HepG2 (cell line): ENCODE measurements around the gene PLSCR3. TPM values are rescaled to one million over a fixed set of nuclear protein-coding genes. Genes with fewer than 3 reads are reported as not detected.
A peak's percentile ranks its signal among the peaks of the same experiment; 100 is the strongest.

Experiments used
- ATAC-seq: fragments of 200-7000 bp; cut with Tn5 transposase; 3 replicates; pipeline ENCODE4 v1.9.1; 2020; ENCODE audit warnings: mild to moderate bottlenecking, moderate library complexity
- BruUV-seq: library from RNA; stranded (reverse); fragments of 400-500 nt; replicated peaks from 2 replicates; lab custom pipeline; 2021; lab: Mats Ljungman, UMichigan
- CTCF ChIA-PET: fragments of 300-600 bp; formaldehyde crosslinking; extraction: SDS; loops from one replicate; lab custom pipeline; 2021; ENCODE audit warnings: low total read pairs, inconsistent platforms, low intra/inter-chr PET ratio; lab: Yijun Ruan, JAX
- POLR2A ChIA-PET: fragments of 350-600 bp; sonication (Branson Sonifier 250); formaldehyde crosslinking; loops from one replicate; lab custom pipeline; 2020; ENCODE audit warnings: antibody characterized with exemption, inconsistent platforms; lab: Yijun Ruan, JAX
- DNase-seq: peaks from one replicate; pipeline ENCODE4 v3.0.0-alpha.2; 2015; ENCODE audit warnings: low spot score
- FAIRE-seq: peaks from 3 replicates; lab custom pipeline; 2011; peaks lifted over from hg19 to GRCh38; lab: Jason Lieb, UNC
- H2AFZ ChIP-seq: one replicate; pipeline ENCODE4 v1.6.1; 2011; ENCODE audit warnings: low read length, inconsistent platforms
- H3K27ac ChIP-seq: fragments of 300-600 bp; 3 replicates; pipeline ENCODE4 v1.8.0; 2011; ENCODE audit warnings: mixed run types, mild to moderate bottlenecking, mixed read lengths, low read length, inconsistent platforms; ENCODE audit not compliant: insufficient read depth; ENCODE audit errors: extremely low read length
- H3K27me3 ChIP-seq, 2 experiments: fragments of 200-600 bp in 1 of 2; 2 replicates in 1 of 2; 3 replicates in 1 of 2; pipeline versions ENCODE4 v1.6.0 to v1.8.0; 2011; ENCODE audit warnings: low read length in 2 of 2, mild to moderate bottlenecking in 2 of 2, moderate library complexity in 2 of 2, inconsistent platforms in 1 of 2; ENCODE audit not compliant: insufficient read depth in 2 of 2, control insufficient read depth in 1 of 2
- H3K36me3 ChIP-seq, 2 experiments: fragments of 200-600 bp in 1 of 2; replicated peaks in 1 of 2; 2 replicates in 1 of 2; 3 replicates in 1 of 2; pipeline versions ENCODE4 v1.5.1 to v1.8.0; 2011; ENCODE audit warnings: low read length in 2 of 2, inconsistent platforms in 1 of 2; ENCODE audit not compliant: insufficient read depth in 2 of 2, control insufficient read depth in 1 of 2
- H3K4me1 ChIP-seq: 2 replicates; pipeline ENCODE4 v1.5.1; 2012; ENCODE audit warnings: low read length, inconsistent platforms; ENCODE audit not compliant: insufficient read depth
- H3K4me2 ChIP-seq: 2 replicates; pipeline ENCODE4 v1.6.0; 2011; ENCODE audit warnings: low read depth, low read length, inconsistent platforms
- H3K4me3 ChIP-seq, 3 experiments: fragments of 200-600 bp in 1 of 3; sonication (generic), shearing (Covaris generic) in 1 of 3; replicated peaks in 1 of 3; 2 replicates each; pipeline ENCODE4 v1.5.1; 2011 to 2016; ENCODE audit warnings: low read length in 3 of 3, inconsistent platforms in 2 of 3, low read depth in 2 of 3, mild to moderate bottlenecking in 2 of 3, control low read depth in 1 of 3, mixed read lengths in 1 of 3; ENCODE audit not compliant: insufficient read depth in 1 of 3
- H3K79me2 ChIP-seq: one replicate; pipeline ENCODE4 v1.6.1; 2011; ENCODE audit warnings: low read length, inconsistent platforms; ENCODE audit not compliant: insufficient read depth
- H3K9ac ChIP-seq: 2 replicates; pipeline ENCODE4 v1.6.0; 2011; ENCODE audit warnings: mild to moderate bottlenecking, low read depth, low read length, inconsistent platforms; ENCODE audit not compliant: insufficient read depth
- H3K9me3 ChIP-seq: 2 replicates; pipeline ENCODE4 v1.5.1; 2012; ENCODE audit warnings: mild to moderate bottlenecking, low read length
- H4K20me1 ChIP-seq: 2 replicates; pipeline ENCODE4 v1.6.0; 2011; ENCODE audit warnings: inconsistent platforms, mild to moderate bottlenecking, low read length, moderate library complexity; ENCODE audit not compliant: insufficient read depth
- ELF3 ChIP-seq: IDR thresholded peaks from 2 replicates; pipeline ENCODE4 v1.6.1; 2016; ENCODE audit warnings: missing genetic modification reagents, missing compliant biosample characterization
- KDM5B ChIP-seq: sonication (generic); formaldehyde crosslinking; IDR thresholded peaks from 2 replicates; pipeline ENCODE4 v1.4.0; 2020; ENCODE audit warnings: missing genetic modification reagents, mild to moderate bottlenecking, borderline replicate concordance
- NR1H2 ChIP-seq: sonication (generic); formaldehyde crosslinking; IDR thresholded peaks from 2 replicates; pipeline ENCODE4 v1.8.1; 2022; ENCODE audit warnings: low read depth, missing genetic modification reagents, borderline replicate concordance
- RARG ChIP-seq: sonication (generic); formaldehyde crosslinking; IDR thresholded peaks from 2 replicates; pipeline ENCODE4 v1.4.0; 2020; ENCODE audit warnings: low read depth, mild to moderate bottlenecking, missing genetic modification reagents
- YEATS4 ChIP-seq: sonication (generic); formaldehyde crosslinking; IDR thresholded peaks from 2 replicates; pipeline ENCODE4 v1.4.0; 2020; ENCODE audit warnings: missing genetic modification reagents, borderline replicate concordance
- ZC3H4 ChIP-seq: sonication (generic); formaldehyde crosslinking; IDR thresholded peaks from 2 replicates; pipeline ENCODE4 v1.4.0; 2020; ENCODE audit warnings: missing genetic modification reagents, borderline replicate concordance
- WGBS: methylation state at CpG from one replicate; pipeline ENCODE4 v1.1.6; 2017; ENCODE audit warnings: low lambda C conversion rate; 5-methylcytosine and 5-hydroxymethylcytosine counted together
- in situ Hi-C: cut with HindIII; loops from 2 replicates; pipeline ENCODE4 v1.10.0; 2017; ENCODE audit warnings: low pct_unique_long_range_greater_than_20kb; ENCODE audit not compliant: extremely low pct_ligation_motif_present
- intact Hi-C: fragments of 100-400 bp; cut with micrococcal nuclease; formaldehyde crosslinking; loops from one replicate; pipeline ENCODE4 v1.10.0; 2022; ENCODE audit not compliant: unreplicated experiment
- polyA plus RNA-seq, 8 experiments: library from polyadenylated mRNA; depleted of rRNA in 3 of 8; stranded (reverse) in 7 of 8; unstranded in 1 of 8; fragments of >200 nt; fragmentation: Illumina TruSeq in 4 of 8; extraction: Trizol in 4 of 8; gene quantifications; 2 replicates each; pipeline versions ENCODE4 v1.2.1 to v1.2.3, GENCODE V29; 2011 to 2016; ENCODE audit warnings: low read depth in 4 of 8, missing spikeins in 1 of 8, mixed read lengths in 1 of 8; ENCODE audit not compliant: insufficient read depth in 1 of 8
- total RNA-seq, 5 experiments: library from RNA; depleted of rRNA; stranded (reverse); fragments of >200 nt; fragmentation: Illumina TruSeq; extraction: Trizol; gene quantifications; 2 replicates each; pipeline ENCODE4 v1.2.3, GENCODE V29; 2016; ENCODE audit warnings: low read depth in 1 of 5
- TF ChIP-seq, protein P1 (sequence below): sonication (generic); formaldehyde crosslinking; IDR thresholded peaks from 2 replicates; pipeline ENCODE4 v1.5.0; 2020; ENCODE audit warnings: mild to moderate bottlenecking, missing genetic modification reagents
- TF ChIP-seq, protein P2 (sequence below): sonication (generic); formaldehyde crosslinking; IDR thresholded peaks from 2 replicates; pipeline ENCODE4 v1.5.1; 2020; ENCODE audit warnings: mild to moderate bottlenecking, missing genetic modification reagents, moderate library complexity

PLSCR3 gene
- total and polyA plus RNA-seq, 2 of the 13 experiments (the other 11 are each of a cell fraction or from before 2014, with no cell fraction given): 5.6 to 6.2 TPM

DNA sequence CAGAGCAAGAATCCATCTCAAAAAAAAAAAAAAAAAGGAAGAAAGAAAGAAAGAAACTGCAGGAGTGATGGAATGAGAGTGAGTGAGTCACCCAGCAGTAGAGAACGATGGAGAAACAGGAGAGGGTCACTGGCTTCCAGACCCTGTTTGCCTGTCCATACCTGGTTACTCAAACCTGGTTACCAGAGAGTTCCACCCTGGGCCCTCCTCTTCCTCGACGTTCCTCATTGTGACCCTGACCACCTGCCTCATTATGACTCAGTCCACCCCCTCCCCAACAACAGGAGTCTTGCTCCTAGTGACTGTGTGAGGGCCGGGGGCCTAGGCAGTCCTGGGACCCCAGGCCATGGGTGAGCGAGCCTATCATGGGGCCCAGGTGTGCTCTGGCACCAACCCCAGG, 34.2 kb upstream of the PLSCR3 start, which contains the start of gene SPEM3 (continued):
- TF ChIP-seq NR1H2 (CRISPR knock-in tag) (no peak), RARG (CRISPR knock-in tag) (no peak), ELF3 (CRISPR knock-in tag) (no peak), ZC3H4 (CRISPR knock-in tag) (no peak), YEATS4 (CRISPR knock-in tag) (no peak)
- TF ChIP-seq, protein P1, sequence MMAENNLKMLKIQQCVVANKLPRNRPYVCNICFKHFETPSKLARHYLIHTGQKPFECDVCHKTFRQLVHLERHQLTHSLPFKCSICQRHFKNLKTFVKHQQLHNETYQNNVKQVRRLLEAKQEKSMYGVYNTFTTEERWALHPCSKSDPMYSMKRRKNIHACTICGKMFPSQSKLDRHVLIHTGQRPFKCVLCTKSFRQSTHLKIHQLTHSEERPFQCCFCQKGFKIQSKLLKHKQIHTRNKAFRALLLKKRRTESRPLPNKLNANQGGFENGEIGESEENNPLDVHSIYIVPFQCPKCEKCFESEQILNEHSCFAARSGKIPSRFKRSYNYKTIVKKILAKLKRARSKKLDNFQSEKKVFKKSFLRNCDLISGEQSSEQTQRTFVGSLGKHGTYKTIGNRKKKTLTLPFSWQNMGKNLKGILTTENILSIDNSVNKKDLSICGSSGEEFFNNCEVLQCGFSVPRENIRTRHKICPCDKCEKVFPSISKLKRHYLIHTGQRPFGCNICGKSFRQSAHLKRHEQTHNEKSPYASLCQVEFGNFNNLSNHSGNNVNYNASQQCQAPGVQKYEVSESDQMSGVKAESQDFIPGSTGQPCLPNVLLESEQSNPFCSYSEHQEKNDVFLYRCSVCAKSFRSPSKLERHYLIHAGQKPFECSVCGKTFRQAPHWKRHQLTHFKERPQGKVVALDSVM (CRISPR knock-in tag): no peak
- TF ChIP-seq, all 625 proteins: peak for 0

DNA sequence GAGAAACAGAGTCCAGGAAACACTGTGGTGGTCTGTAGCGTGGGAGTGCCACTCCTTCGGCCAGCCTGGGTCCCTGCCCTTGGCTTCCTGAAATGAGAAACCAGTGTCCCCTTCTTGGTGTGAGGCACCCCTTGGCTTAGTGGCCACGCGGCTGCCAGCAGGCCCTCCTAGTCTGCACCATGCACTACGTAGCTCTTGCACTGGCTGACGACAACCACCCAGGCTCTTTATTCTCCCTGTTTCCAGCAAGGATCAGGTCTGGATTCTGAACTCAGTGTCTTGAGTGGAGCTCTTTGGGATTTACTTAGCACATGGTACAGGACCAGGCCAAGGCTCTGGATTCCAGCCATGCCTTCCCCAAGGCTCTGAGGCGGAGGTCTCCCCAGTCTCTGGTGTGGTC, 33.2 kb upstream of the PLSCR3 start:
- Histone ChIP-seq H3K27me3 (peaks cover 2 to 3% of the 10 kb centered on the region in 2 experiments; a peak in 3 of 5 replicates), H3K4me1 (peaks cover 8% of the 10 kb centered on the region), H4K20me1 (no peaks in the 10 kb centered on the region), H3K27ac (no peak overlapping the region), H3K36me3 (no peaks in the 10 kb centered on the region), H3K9ac (no peak overlapping the region), H3K79me2 (no peaks in the 10 kb centered on the region), H2AFZ (no peak overlapping the region), H3K9me3 (no peaks in the 10 kb centered on the region), H3K4me2 (0 out of 2 replicates have a peak overlapping the region, but pooled peaks have one; percentile 11), H3K4me3 (no peak overlapping the region; a peak in 1 of 6 replicates)
- POLR2A ChIA-PET: interaction anchor here (1.2 kb wide), 1 partner anchor 24 kb away, joined by 3 read pairs; no protein-coding TSS in a partner anchor
- DNase-seq (no peak), FAIRE-seq (no peak), ATAC-seq (peak; percentile 19; the same call in 1 of the 3 replicates)
- intact Hi-C loops (no loop called here), in situ Hi-C loops (no loop called here)
- 49% methylated on average over 2 of the region's 7 CpGs for WGBS
- TF ChIP-seq, protein P2, sequence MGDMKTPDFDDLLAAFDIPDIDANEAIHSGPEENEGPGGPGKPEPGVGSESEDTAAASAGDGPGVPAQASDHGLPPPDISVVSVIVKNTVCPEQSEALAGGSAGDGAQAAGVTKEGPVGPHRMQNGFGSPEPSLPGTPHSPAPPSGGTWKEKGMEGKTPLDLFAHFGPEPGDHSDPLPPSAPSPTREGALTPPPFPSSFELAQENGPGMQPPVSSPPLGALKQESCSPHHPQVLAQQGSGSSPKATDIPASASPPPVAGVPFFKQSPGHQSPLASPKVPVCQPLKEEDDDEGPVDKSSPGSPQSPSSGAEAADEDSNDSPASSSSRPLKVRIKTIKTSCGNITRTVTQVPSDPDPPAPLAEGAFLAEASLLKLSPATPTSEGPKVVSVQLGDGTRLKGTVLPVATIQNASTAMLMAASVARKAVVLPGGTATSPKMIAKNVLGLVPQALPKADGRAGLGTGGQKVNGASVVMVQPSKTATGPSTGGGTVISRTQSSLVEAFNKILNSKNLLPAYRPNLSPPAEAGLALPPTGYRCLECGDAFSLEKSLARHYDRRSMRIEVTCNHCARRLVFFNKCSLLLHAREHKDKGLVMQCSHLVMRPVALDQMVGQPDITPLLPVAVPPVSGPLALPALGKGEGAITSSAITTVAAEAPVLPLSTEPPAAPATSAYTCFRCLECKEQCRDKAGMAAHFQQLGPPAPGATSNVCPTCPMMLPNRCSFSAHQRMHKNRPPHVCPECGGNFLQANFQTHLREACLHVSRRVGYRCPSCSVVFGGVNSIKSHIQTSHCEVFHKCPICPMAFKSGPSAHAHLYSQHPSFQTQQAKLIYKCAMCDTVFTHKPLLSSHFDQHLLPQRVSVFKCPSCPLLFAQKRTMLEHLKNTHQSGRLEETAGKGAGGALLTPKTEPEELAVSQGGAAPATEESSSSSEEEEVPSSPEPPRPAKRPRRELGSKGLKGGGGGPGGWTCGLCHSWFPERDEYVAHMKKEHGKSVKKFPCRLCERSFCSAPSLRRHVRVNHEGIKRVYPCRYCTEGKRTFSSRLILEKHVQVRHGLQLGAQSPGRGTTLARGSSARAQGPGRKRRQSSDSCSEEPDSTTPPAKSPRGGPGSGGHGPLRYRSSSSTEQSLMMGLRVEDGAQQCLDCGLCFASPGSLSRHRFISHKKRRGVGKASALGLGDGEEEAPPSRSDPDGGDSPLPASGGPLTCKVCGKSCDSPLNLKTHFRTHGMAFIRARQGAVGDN (CRISPR knock-in tag): peak; percentile 40
- TF ChIP-seq KDM5B (CRISPR knock-in tag): no peak
- CTCF ChIA-PET: no interaction called here
- no TSS peak for BruUV-seq
